Adrenal gland (tissue), 12 donors: ENCODE results near the gene FADD. TPM values are rescaled to one million over a fixed set of nuclear protein-coding genes. Genes with fewer than 3 reads are reported as not detected.
A peak's percentile ranks its signal among the peaks of the same experiment; 100 is the strongest.

Experiments used
- DNase-seq, 7 donors: peaks; one replicate each; pipeline ENCODE4 v3.0.0-alpha.2; 2019 to 2020
- H3K27ac ChIP-seq, 5 donors: fragments of 200-600 bp; sonication (generic) in 4 of 5; 1 replicate in 3 of 5; 2 replicates in 2 of 5; pipeline versions ENCODE4 v1.5.1 to v1.8.0; 2016 to 2020; ENCODE audit warnings: mild to moderate bottlenecking in 1 of 5
- H3K27me3 ChIP-seq: fragments of 200-600 bp; 2 replicates; pipeline ENCODE4 v1.8.0; 2021
- H3K36me3 ChIP-seq, 2 donors: fragments of 200-600 bp; replicated peaks in 1 of 2; 1 replicate in 1 of 2; 2 replicates in 1 of 2; pipeline versions ENCODE4 v1.5.1 to v1.8.0; 2018 to 2022
- H3K4me1 ChIP-seq, 2 donors: fragments of 200-600 bp; replicated peaks in 1 of 2; 1 replicate in 1 of 2; 2 replicates in 1 of 2; pipeline versions ENCODE4 v1.5.1 to v1.8.0; 2018 to 2021
- H3K4me3 ChIP-seq, 4 donors: fragments of 200-600 bp; sonication (generic) in 3 of 4; one replicate each; pipeline ENCODE4 v1.5.1; 2016 to 2018
- H3K9me3 ChIP-seq, 3 donors: fragments of 200-600 bp; sonication (generic) in 1 of 3; replicated peaks in 1 of 3; 1 replicate in 2 of 3; 2 replicates in 1 of 3; pipeline versions ENCODE4 v1.5.1 to v1.8.0; 2016 to 2021
- POLR2A ChIP-seq, 2 donors: fragments of 450-650 bp; IDR thresholded peaks; one replicate each; pipeline ENCODE4 v1.6.1; 2017; ENCODE audit warnings: antibody characterized with exemption in 2 of 2, mild to moderate bottlenecking in 2 of 2, moderate library complexity in 1 of 2
- WGBS, 4 donors: extraction: QIAGEN DNeasy Blood & Tissue Kit in 2 of 4; methylation state at CpG; one replicate each; pipeline versions ENCODE4 v1.1.5 to v1.1.7; 2013 to 2017; 5-methylcytosine and 5-hydroxymethylcytosine counted together
- intact Hi-C, 2 donors: fragments of 100-400 bp; cut with DNase I; formaldehyde crosslinking; loops; one replicate each; pipeline versions ENCODE4 v1.14.1 to v1.15.0; 2022 to 2023
- polyA plus RNA-seq, 3 donors: library from polyadenylated mRNA; stranded (reverse); fragments of 200-250 nt in 2 of 3; fragments of 350-450 nt in 1 of 3; fragmentation: Illumina TruSeq in 1 of 3; extraction: RNeasy Lipid Tissue Mini Kit (QIAGEN cat#74804) in 1 of 3; gene quantifications; one replicate each; pipeline ENCODE4 v1.2.3, GENCODE V29; 2013 to 2014
- total RNA-seq, 9 donors: library from RNA; depleted of rRNA in 4 of 9; stranded (reverse); fragments of >200 nt in 4 of 9; fragments of 120-200 nt in 1 of 9; fragmentation: NEBNext Ultra II Directional in 1 of 9; extraction: Animal tissue kit (Norgen Biotek cat#: 25700) in 1 of 9; gene quantifications; one replicate each; pipeline versions ENCODE4 v1.1.0 to v1.2.4, GENCODE V29; 2013 to 2023
- TF ChIP-seq, protein P1 (sequence below), 6 experiments: fragments of 450-650 bp in 4 of 6; fragments of 200-600 bp in 2 of 6; sonication (generic) in 1 of 6; IDR thresholded peaks; 1 replicate in 5 of 6; 2 replicates in 1 of 6; pipeline versions ENCODE4 v1.5.1 to v1.8.0; 2016 to 2021; ENCODE audit warnings: antibody characterized with exemption in 6 of 6, mild to moderate bottlenecking in 2 of 6, moderate library complexity in 1 of 6
- donor health status: healthy with polysubstance abuse.
- donor health status: Bipolar disorder and iron deficiency.
- donor health status: DM: yes; HTN: yes; CAD: no.
- donor health status: DM: no; HTN: no; CAD: no.
- donor health status: DM: no; HTN: no; CAD: no.
- donor health status: DM: yes; HTN: yes; CAD: no.

Gene FADD
- total and polyA plus RNA-seq, 12 donors: 8.9 to 37.9 (median 26.2) TPM

DNA sequence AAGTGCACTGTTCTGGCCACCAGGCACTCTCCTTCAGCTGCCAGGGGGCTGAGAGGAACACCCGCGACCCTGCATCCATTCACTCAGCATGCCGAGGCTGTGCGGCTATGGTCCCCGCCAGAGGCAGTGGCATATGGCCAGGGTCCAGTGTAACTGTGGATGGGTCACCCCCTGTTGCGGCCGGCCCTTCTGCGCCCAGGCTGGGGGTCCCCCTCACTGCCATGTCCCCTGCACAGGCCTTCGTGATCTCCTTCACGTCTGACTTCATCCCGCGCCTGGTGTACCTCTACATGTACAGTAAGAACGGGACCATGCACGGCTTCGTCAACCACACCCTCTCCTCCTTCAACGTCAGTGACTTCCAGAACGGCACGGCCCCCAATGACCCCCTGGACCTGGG is 20.8 kb upstream of the FADD start:
- Histone ChIP-seq H3K4me1 (no peaks in the 10 kb centered on the region), H3K9me3 (no peaks in the 10 kb centered on the region), H3K27ac (no peak overlapping the region), H3K27me3 (no peaks in the 10 kb centered on the region), H3K4me3 (no peak overlapping the region), H3K36me3 (no peaks in the 10 kb centered on the region)
- TF ChIP-seq, protein P1, sequence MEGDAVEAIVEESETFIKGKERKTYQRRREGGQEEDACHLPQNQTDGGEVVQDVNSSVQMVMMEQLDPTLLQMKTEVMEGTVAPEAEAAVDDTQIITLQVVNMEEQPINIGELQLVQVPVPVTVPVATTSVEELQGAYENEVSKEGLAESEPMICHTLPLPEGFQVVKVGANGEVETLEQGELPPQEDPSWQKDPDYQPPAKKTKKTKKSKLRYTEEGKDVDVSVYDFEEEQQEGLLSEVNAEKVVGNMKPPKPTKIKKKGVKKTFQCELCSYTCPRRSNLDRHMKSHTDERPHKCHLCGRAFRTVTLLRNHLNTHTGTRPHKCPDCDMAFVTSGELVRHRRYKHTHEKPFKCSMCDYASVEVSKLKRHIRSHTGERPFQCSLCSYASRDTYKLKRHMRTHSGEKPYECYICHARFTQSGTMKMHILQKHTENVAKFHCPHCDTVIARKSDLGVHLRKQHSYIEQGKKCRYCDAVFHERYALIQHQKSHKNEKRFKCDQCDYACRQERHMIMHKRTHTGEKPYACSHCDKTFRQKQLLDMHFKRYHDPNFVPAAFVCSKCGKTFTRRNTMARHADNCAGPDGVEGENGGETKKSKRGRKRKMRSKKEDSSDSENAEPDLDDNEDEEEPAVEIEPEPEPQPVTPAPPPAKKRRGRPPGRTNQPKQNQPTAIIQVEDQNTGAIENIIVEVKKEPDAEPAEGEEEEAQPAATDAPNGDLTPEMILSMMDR (IDR thresholded peaks at IDR 0.05): no peak
- TF ChIP-seq POLR2A (IDR thresholded peaks at IDR 0.05): no peak
- 80 to 87% (median 83%) methylated on average over 13 to 18 of the region's 18 CpGs for WGBS, 4 donors
- no peak for DNase-seq
- intact Hi-C loops: no loop called here

DNA sequence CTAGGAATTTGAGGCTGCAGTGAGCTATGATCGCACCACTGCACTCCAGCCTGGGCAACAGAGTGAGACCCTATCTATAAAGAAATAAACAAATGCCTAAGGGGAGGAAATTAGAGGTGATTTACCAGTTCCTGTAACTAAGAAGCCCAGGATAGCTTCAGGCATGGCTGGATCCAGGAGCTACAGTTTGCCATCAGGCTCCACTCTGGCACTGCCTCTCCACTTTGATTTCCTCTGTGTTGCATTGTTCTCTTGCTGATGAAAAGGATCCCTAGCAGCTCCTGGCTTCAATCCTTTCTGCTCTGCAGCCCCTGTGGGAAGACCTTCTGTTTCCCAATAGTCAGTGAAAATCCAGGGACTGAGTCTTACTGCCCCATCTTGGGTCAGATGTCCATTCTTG is 20.1 kb upstream of the FADD start:
- Histone ChIP-seq H3K27me3 (no peaks in the 10 kb centered on the region), H3K4me3 (no peak overlapping the region), H3K36me3 (no peaks in the 10 kb centered on the region), H3K4me1 (no peaks in the 10 kb centered on the region), H3K27ac (no peak overlapping the region), H3K9me3 (no peaks in the 10 kb centered on the region)
- WGBS, 4 donors: 94 to 100% (median 98%) methylated on average over 1 of the region's 1 CpG
- intact Hi-C loops: no loop called here
- TF ChIP-seq, protein P1 (IDR thresholded peaks at IDR 0.05): no peak
- TF ChIP-seq POLR2A (IDR thresholded peaks at IDR 0.05): no peak
- no peak for DNase-seq

DNA sequence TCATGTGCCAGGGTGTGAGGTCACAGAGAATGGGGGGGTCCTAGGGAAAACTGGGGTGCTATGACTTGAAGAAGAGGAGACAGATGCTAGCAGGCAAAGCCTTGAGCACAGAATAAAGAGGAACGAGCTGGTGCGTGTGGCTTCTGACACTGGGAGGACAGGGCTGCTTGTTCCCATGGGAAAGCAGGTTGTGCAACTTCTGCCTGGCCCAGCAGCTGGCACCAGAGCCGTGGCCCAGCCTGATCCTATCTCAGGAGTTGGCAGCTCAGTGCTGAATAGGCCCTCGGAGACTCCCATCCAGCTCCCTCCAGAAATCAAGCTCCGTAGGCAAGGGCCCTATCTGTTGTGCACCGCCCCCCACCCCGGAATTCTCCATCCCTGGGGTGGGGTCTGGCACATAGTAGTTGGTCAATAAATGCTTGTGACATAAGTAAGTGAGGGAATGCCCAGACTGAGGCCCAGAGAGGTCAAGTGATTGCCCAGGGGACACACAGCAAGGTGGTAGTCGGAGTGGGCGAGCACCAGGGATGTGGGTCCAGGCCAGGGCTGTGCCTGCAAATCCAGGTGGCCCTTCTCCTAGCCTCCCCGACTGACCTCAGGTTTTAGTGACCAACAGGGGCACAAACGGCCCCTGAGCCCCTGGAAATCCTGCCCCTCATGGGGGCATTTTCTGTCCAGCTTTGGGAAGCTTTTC is 19.5 kb upstream of the FADD start:
- H3K27ac ChIP-seq: no peak overlapping the region
- TF ChIP-seq, protein P1 (IDR thresholded peaks at IDR 0.05): no peak
- TF ChIP-seq POLR2A (IDR thresholded peaks at IDR 0.05): no peak
- 68 to 77% (median 75%) methylated on average over 8 to 11 of the region's 11 CpGs for WGBS, 4 donors
- intact Hi-C loops: no loop called here
- H3K4me3 ChIP-seq: no peak overlapping the region
- no peaks in the 10 kb centered on the region for H3K9me3 ChIP-seq
- no peaks in the 10 kb centered on the region for H3K36me3 ChIP-seq
- no peaks in the 10 kb centered on the region for H3K4me1 ChIP-seq
- H3K27me3 ChIP-seq: no peaks in the 10 kb centered on the region
- peak in 1 of 7 donors; percentile 24 for DNase-seq

GRCh38 chr11:70184396-70184795 is 18.7 kb upstream of the FADD start:
- no peak overlapping the region for H3K27ac ChIP-seq
- no peaks in the 10 kb centered on the region for H3K36me3 ChIP-seq
- no peak overlapping the region for H3K4me3 ChIP-seq
- 72 to 81% (median 76%) methylated on average over 9 of the region's 9 CpGs for WGBS, 4 donors
- no peak for TF ChIP-seq POLR2A (IDR thresholded peaks at IDR 0.05)
- TF ChIP-seq, protein P1 (IDR thresholded peaks at IDR 0.05): no peak
- intact Hi-C loops: no loop called here
- no peaks in the 10 kb centered on the region for H3K9me3 ChIP-seq
- no peaks in the 10 kb centered on the region for H3K4me1 ChIP-seq
- no peaks in the 10 kb centered on the region for H3K27me3 ChIP-seq
- no peak for DNase-seq
